SK-N-SH (cell line): ENCODE results near the gene WT1. TPM values are rescaled to one million over a fixed set of nuclear protein-coding genes. Genes with fewer than 3 reads are reported as not detected.

ENCODE experiments used
- CTCF ChIA-PET: fragments of 300-600, 350-600 bp; formaldehyde crosslinking; extraction: SDS; loops from one replicate; lab custom pipeline; 2021; lab: Yijun Ruan, JAX
- POLR2A ChIA-PET: fragments of 350-600 bp; sonication (Branson Sonifier 250); formaldehyde crosslinking; extraction: SDS; loops from one replicate; lab custom pipeline; 2020; ENCODE audit warnings: antibody characterized with exemption, inconsistent platforms; lab: Yijun Ruan, JAX
- DNase-seq: peaks from one replicate; pipeline ENCODE4 v3.0.0; 2012
- H2AFZ ChIP-seq: fragments of 200-600 bp; sonication (generic); 2 replicates; pipeline ENCODE4 v1.8.1; 2016; ENCODE audit warnings: antibody characterized with exemption, mild to moderate bottlenecking, low read depth
- H3F3A ChIP-seq: fragments of 200-600 bp; sonication (generic); replicated peaks from 2 replicates; pipeline ENCODE3; 2016; ENCODE audit warnings: antibody characterized with exemption, mild to moderate bottlenecking; ENCODE audit not compliant: insufficient read depth
- H3K27ac ChIP-seq, 2 experiments: fragments of 200-500 bp in 1 of 2; fragments of 200-600 bp in 1 of 2; sonication (Bioruptor generic) in 1 of 2; sonication (generic), shearing (Covaris generic) in 1 of 2; 2 replicates each; pipeline versions ENCODE4 v1.5.1 to v1.6.1; 2014 to 2016; ENCODE audit warnings: low read depth in 2 of 2, inconsistent platforms in 1 of 2, low read length in 1 of 2, mild to moderate bottlenecking in 1 of 2, mixed read lengths in 1 of 2
- H3K27me3 ChIP-seq: fragments of 200-600 bp; sonication (generic), shearing (Covaris generic); 2 replicates; pipeline ENCODE4 v1.6.1; 2016; ENCODE audit warnings: mixed run types; ENCODE audit not compliant: insufficient read depth
- H3K36me3 ChIP-seq, 2 experiments: fragments of 200-500 bp in 1 of 2; fragments of 200-600 bp in 1 of 2; sonication (Bioruptor generic) in 1 of 2; sonication (generic) in 1 of 2; replicated peaks in 1 of 2; 2 replicates each; pipeline versions ENCODE3 to v1.5.1; 2014 to 2016; ENCODE audit warnings: low read length in 1 of 2, mild to moderate bottlenecking in 1 of 2; ENCODE audit not compliant: insufficient read depth in 2 of 2, control insufficient read depth in 1 of 2
- H3K4me1 ChIP-seq, 2 experiments: fragments of 200-500 bp in 1 of 2; fragments of 200-600 bp in 1 of 2; sonication (Bioruptor generic) in 1 of 2; sonication (generic), shearing (Covaris generic) in 1 of 2; 2 replicates each; pipeline versions ENCODE4 v1.5.1 to v1.6.1; 2014 to 2016; ENCODE audit warnings: low read depth in 1 of 2, low read length in 1 of 2, mixed run types in 1 of 2; ENCODE audit not compliant: insufficient read depth in 2 of 2, control insufficient read depth in 1 of 2
- H3K4me2 ChIP-seq: fragments of 200-600 bp; sonication (generic), shearing (Covaris generic); 2 replicates; pipeline ENCODE4 v1.6.1; 2017; ENCODE audit warnings: mixed run types
- H3K4me3 ChIP-seq, 2 experiments: fragments of 200-500 bp in 1 of 2; fragments of 200-600 bp in 1 of 2; sonication (Bioruptor generic) in 1 of 2; sonication (generic), shearing (Covaris generic) in 1 of 2; 2 replicates each; pipeline versions ENCODE4 v1.5.1 to v1.8.1; 2014 to 2016; ENCODE audit warnings: low read depth in 2 of 2, inconsistent platforms in 1 of 2, low read length in 1 of 2, mild to moderate bottlenecking in 1 of 2, mixed read lengths in 1 of 2, moderate library complexity in 1 of 2
- H3K79me2 ChIP-seq: fragments of 200-600 bp; sonication (generic); 2 replicates; pipeline ENCODE4 v1.8.1; 2017; ENCODE audit warnings: mild to moderate bottlenecking; ENCODE audit not compliant: insufficient read depth
- H3K9ac ChIP-seq: fragments of 200-600 bp; sonication (generic); 2 replicates; pipeline ENCODE4 v1.6.1; 2017; ENCODE audit warnings: mixed run types
- H3K9me2 ChIP-seq: fragments of 200-600 bp; sonication (generic); 2 replicates; pipeline ENCODE4 v1.6.1; 2017; ENCODE audit warnings: mixed run types
- H3K9me3 ChIP-seq: fragments of 200-600 bp; sonication (generic); 2 replicates; pipeline ENCODE4 v1.6.1; 2017; ENCODE audit warnings: mixed run types, mild to moderate bottlenecking, moderate library complexity
- H4K20me1 ChIP-seq: fragments of 200-600 bp; sonication (generic); 2 replicates; pipeline ENCODE4 v1.6.1; 2017; ENCODE audit warnings: mild to moderate bottlenecking, mixed run types; ENCODE audit not compliant: insufficient read depth
- EP300 ChIP-seq, 2 experiments: IDR thresholded peaks; 2 replicates each; pipeline versions ENCODE4 v1.4.0 to v1.6.1; 2012; ENCODE audit warnings: borderline replicate concordance in 1 of 2, low read depth in 1 of 2, low read length in 1 of 2
- FOSL2 ChIP-seq: IDR thresholded peaks from 2 replicates; pipeline ENCODE4 v1.4.0; 2012; ENCODE audit warnings: low read depth, mild to moderate bottlenecking, moderate library complexity, borderline replicate concordance
- FOXJ3 ChIP-seq: sonication (generic); formaldehyde crosslinking; IDR thresholded peaks from 2 replicates; pipeline ENCODE4 v1.5.1; 2020; ENCODE audit warnings: mild to moderate bottlenecking, missing genetic modification reagents
- FOXM1 ChIP-seq: IDR thresholded peaks from 2 replicates; pipeline ENCODE4 v1.4.0; 2012; ENCODE audit warnings: low read depth, mild to moderate bottlenecking
- MEF2A ChIP-seq: IDR thresholded peaks from 2 replicates; pipeline ENCODE4 v1.4.0; 2012; ENCODE audit warnings: low read depth, borderline replicate concordance
- NFIC ChIP-seq: IDR thresholded peaks from 2 replicates; pipeline ENCODE4 v1.4.0; 2012; ENCODE audit warnings: borderline replicate concordance
- PBX3 ChIP-seq: IDR thresholded peaks from 2 replicates; pipeline ENCODE4; 2012
- REST ChIP-seq: IDR thresholded peaks from 2 replicates; pipeline ENCODE4 v1.6.1; 2012; ENCODE audit warnings: mild to moderate bottlenecking, low read depth, low read length, moderate library complexity
- SMC3 ChIP-seq: IDR thresholded peaks from 2 replicates; pipeline ENCODE4 v1.6.1; 2012; ENCODE audit warnings: low read depth, low read length, improper control_type of control experiment
- TAF1 ChIP-seq: IDR thresholded peaks from 2 replicates; pipeline ENCODE4 v1.6.1; 2012; ENCODE audit warnings: low read depth, mild to moderate bottlenecking, low read length, moderate library complexity, borderline replicate concordance
- TEAD4 ChIP-seq: IDR thresholded peaks from 2 replicates; pipeline ENCODE4 v1.4.0; 2012; ENCODE audit warnings: mild to moderate bottlenecking, borderline replicate concordance; ENCODE audit not compliant: insufficient read depth
- YY1 ChIP-seq: IDR thresholded peaks from 2 replicates; pipeline ENCODE4 v1.4.0; 2012; ENCODE audit warnings: low read depth, mild to moderate bottlenecking
- WGBS: methylation state at CpG from one replicate; pipeline ENCODE4 v1.1.6; 2017; ENCODE audit warnings: low lambda C conversion rate; 5-methylcytosine and 5-hydroxymethylcytosine counted together
- polyA plus RNA-seq, 3 experiments: library from polyadenylated mRNA; depleted of rRNA; stranded (reverse); fragments of >200 nt; gene quantifications; 2 replicates each; pipeline ENCODE4 v1.2.3, GENCODE V29; 2012
- TF ChIP-seq, protein P1 (sequence below): IDR thresholded peaks from 2 replicates; pipeline ENCODE4 v1.4.0; 2012; ENCODE audit warnings: low read depth

The WT1 gene
- polyA plus RNA-seq, 1 of the 3 experiments (the other 2 are of a cell fraction) = 0.49 TPM

DNA sequence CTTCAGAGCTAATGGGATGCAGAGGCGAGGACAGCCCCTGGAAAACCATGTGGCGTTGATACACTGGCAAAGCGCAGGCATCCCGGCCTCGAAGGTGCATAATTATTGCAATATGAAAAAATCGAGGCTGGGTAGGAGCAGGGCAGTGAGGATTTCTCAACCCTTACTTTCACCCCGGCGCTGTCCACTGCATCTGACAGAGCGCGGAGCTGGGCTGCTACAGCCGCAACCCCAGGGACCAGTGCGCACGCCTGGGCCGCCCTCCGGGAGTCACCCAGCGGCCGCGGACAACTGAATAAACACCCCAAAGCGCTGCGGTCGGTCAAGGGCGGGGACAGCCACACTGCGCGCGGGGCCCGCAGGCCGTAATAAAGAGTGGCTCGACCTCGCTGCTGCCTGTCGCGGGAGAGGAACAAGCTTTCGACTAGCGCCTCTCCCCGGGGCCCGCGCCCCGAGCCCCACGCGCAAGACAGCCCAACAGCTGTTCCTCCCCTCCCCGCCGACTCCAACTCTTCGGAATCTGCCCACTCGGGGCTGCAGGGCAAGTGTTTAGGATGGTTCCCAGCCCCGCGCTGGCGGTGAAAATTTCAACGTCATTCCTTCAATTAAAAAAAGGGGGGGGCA lies 3.6 kb upstream of the WT1 start:
- Histone ChIP-seq H3K36me3 (no peaks in the 10 kb centered on the region), H3K9me3 (no peaks in the 10 kb centered on the region), H3K9ac (no peak overlapping the region), H3K79me2 (no peaks in the 10 kb centered on the region), H3K4me3 (no peak overlapping the region), H3K9me2 (no peaks in the 10 kb centered on the region), H3K4me1 (peaks cover 0 to 9% of the 10 kb centered on the region in 2 experiments; a peak in 1 of 4 replicates), H2AFZ (no peak overlapping the region), H3K27ac (no peak overlapping the region), H3K27me3 (peaks cover 89% of the 10 kb centered on the region), H4K20me1 (peaks cover 8% of the 10 kb centered on the region; the same call in 1 of the 2 replicates), H3F3A (no peaks in the 10 kb centered on the region), H3K4me2 (no peak overlapping the region)
- POLR2A ChIA-PET = no interaction called here
- TF ChIP-seq MEF2A (no peak), FOSL2 (no peak), TAF1 (no peak), NFIC (no peak), FOXM1 (no peak), SMC3 (no peak), REST (no peak), EP300 (IDR thresholded peaks at IDR 0.05; ENCODE audit: borderline replicate concordance in 1 of 2, low read depth in 1 of 2, low read length in 1 of 2) (no peak), TEAD4 (no peak), PBX3 (no peak), FOXJ3 (no peak), YY1 (no peak)
- TF ChIP-seq, protein P1, sequence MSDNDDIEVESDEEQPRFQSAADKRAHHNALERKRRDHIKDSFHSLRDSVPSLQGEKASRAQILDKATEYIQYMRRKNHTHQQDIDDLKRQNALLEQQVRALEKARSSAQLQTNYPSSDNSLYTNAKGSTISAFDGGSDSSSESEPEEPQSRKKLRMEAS = no peak
- 27% methylated on average over 18 of the region's 47 CpGs for WGBS
- CTCF ChIA-PET = interaction anchor here (0.7 to 1.2 kb wide), 3 partner anchors 8 to 115 kb away, joined by 3 to 4 read pairs (median 3); no protein-coding TSS in a partner anchor
- DNase-seq = peak; percentile 42
